HAP-1 (cell line): ENCODE measurements around the gene CDS2.

Source experiments
- DNase-seq, 2 experiments: peaks; one replicate each; pipeline ENCODE4 v3.0.0-alpha.2; 2016 to 2020; ENCODE audit warnings: low spot score in 2 of 2
- H3K27me3 ChIP-seq: fragments of 250-450 bp; sonication (Bioruptor Pico); 2 replicates; pipeline ENCODE4 v1.5.1; 2020; ENCODE audit warnings: low read depth, mild to moderate bottlenecking, moderate library complexity
- H3K36me3 ChIP-seq: fragments of 250-450 bp; sonication (Bioruptor Pico); replicated peaks from 2 replicates; pipeline ENCODE4 v1.5.1; 2020; ENCODE audit warnings: mild to moderate bottlenecking
- H3K4me1 ChIP-seq: fragments of 250-450 bp; sonication (Bioruptor Pico); 2 replicates; pipeline ENCODE4 v1.5.1; 2020; ENCODE audit warnings: mild to moderate bottlenecking
- H3K4me3 ChIP-seq: fragments of 250-450 bp; sonication (Bioruptor Pico); 2 replicates; pipeline ENCODE4 v1.5.1; 2020; ENCODE audit warnings: mild to moderate bottlenecking, moderate library complexity
- H3K9me3 ChIP-seq: fragments of 250-450 bp; sonication (Bioruptor Pico); 2 replicates; pipeline ENCODE4 v1.5.1; 2020; ENCODE audit warnings: mild to moderate bottlenecking, moderate library complexity
- in situ Hi-C: fragments of 300-500 bp; cut with MboI; formaldehyde crosslinking; loops from 3 replicates; pipeline ENCODE4 v1.14.3; 2020; ENCODE audit warnings: low sequenced_read_pairs, inconsistent platforms, mixed read lengths

The CDS2 gene

DNA sequence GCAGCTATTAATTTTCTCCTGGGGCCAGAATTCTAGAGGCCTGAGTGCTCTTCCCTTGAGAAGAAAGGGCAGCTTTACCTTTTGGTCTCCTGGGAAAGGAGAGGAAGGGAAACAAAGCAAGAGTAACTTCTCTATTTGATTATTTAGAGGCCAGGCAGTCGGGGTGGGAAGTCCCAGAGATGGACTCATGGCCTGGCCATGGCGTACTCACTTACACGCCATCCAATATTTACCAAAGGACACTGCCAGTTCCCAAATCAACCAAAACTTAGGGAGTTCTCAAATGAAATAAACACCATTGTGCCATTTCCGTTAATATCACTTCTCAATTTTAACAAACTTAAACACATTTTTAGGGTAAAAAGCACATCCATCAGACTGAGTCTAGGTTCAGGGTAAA is 76.6 kb downstream of the CDS2 start:
- no peaks in the 10 kb centered on the region for H3K36me3 ChIP-seq
- DNase-seq = no peak
- in situ Hi-C loops = no loop called here

DNA sequence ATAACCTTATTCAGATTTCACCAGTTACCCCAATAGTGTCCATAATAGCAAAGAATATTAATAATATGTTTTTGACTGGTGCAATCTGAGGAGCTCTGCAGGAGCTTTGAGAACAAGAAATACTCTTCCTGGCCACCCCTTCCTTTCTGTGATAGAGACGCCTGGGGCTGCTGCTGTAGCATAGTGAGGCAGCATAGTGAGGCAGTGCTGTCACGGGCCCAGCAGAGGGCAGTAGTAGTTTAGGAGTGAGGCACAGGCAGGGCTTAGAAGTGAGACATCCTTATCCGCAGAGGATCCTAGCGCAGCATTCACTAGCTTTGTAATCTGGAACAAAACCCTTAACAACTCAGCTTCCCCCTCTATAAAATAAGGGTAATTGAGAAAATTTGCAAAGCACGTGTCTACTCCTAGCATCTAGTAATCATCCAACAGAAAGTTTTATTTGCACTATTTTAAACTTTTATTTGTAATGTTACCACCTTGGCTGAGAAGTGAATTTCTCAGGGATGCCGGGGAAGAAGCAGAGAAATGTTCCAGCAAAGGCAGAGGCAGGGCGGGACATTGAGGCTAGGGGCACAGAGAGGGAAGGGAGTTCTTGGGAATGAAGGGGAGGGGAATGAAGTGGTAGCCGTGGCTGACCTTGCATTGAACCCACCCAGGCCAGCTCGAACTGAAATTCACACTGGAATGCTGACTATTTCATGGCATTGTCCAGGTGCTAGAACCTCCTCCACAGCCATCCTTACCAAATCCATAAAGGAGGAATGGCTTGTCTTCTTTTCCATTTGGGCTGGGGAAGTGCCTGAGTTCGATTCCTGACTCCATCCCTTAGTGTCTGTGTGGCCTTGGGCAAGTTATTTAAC is 78.8 kb downstream of the CDS2 start:
- in situ Hi-C loops = no loop called here
- peak; percentile 66 to 86 for DNase-seq
- H3K9me3 ChIP-seq = no peaks in the 10 kb centered on the region

More for the DNA sequence above, 76.6 kb downstream of the CDS2 start:
- Histone ChIP-seq H3K4me1 (0 out of 2 replicates have a peak, but pooled peaks cover 2% of the 10 kb centered on the region), H3K4me3 (no peak overlapping the region), H3K9me3 (no peaks in the 10 kb centered on the region), H3K27me3 (no peaks in the 10 kb centered on the region)

DNA sequence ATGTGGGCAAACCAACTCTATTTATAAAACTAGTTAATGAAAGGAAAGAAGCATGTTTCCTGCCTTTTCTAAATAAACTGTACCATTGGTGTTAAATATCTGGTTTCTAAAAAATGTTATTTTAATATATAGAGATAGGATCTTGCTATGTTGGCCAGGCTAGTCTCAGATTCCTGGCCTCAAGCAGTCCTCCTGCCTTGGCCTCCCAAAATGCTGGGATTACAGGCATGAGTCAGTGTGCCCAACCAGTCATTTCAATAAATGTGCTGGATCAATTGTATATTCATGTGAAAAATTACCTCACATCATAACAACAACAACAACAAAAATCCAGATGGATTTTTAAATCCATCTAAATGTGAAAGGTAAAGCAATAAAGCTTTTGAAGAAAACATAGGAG is 80.3 kb downstream of the CDS2 start:
- Histone ChIP-seq H3K4me3 (no peak overlapping the region), H3K9me3 (no peaks in the 10 kb centered on the region), H3K27me3 (no peaks in the 10 kb centered on the region), H3K4me1 (0 out of 2 replicates have a peak, but pooled peaks cover 2% of the 10 kb centered on the region), H3K36me3 (no peaks in the 10 kb centered on the region)
- in situ Hi-C loops = no loop called here
- no peak for DNase-seq

More for the DNA sequence above, 78.8 kb downstream of the CDS2 start:
- Histone ChIP-seq H3K4me3 (no peak overlapping the region), H3K4me1 (0 out of 2 replicates have a peak, but pooled peaks cover 2% of the 10 kb centered on the region), H3K27me3 (no peaks in the 10 kb centered on the region), H3K36me3 (no peaks in the 10 kb centered on the region)

DNA sequence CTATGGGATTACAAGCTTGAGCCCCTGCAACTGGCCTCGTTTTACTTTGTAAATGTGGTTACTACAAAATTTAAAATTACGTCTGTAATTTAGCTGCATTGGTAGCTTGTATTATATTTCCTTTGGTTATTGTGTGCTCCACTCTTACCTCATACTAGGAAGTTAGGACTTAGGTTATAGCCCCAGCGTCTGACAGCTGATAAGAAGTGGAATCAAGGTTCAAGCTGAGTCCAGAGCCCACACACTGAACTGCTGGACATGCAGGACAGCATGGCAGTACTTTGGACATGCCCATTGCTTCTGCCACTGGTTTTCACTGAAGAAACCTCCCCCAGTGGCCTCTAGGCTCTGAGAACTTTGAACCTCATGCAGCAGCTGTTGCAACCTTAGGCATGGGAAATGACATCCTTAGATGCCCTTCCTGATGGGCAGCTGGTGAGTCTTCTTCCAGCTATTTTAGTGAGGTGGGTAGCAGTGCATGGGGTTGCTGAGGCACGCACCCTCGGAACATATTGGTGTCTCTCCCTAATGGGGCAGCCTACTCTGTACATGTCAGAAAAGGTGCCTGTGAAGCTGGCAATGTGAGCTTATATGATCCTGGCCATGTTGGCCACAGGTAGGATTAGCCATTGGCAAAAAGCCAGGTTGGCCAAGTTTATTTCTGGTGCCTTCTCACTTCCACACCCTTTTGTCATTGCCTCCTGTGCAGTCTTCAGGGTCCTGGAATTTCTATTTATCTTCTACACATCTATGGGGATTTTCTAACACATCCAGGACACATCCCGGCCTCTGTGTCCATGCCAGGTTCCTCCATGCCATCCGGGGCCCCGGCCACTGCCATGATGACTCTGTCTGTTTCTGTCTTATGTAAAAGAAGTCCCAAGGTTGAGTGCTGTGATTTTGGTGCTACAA is 85.3 kb downstream of the CDS2 start:
- no peaks in the 10 kb centered on the region for H3K9me3 ChIP-seq
- H3K27me3 ChIP-seq = no peaks in the 10 kb centered on the region
- H3K36me3 ChIP-seq = no peaks in the 10 kb centered on the region
- H3K4me1 ChIP-seq = no peaks in the 10 kb centered on the region
- in situ Hi-C loops = no loop called here
- H3K4me3 ChIP-seq = no peak overlapping the region
- no peak for DNase-seq

DNA sequence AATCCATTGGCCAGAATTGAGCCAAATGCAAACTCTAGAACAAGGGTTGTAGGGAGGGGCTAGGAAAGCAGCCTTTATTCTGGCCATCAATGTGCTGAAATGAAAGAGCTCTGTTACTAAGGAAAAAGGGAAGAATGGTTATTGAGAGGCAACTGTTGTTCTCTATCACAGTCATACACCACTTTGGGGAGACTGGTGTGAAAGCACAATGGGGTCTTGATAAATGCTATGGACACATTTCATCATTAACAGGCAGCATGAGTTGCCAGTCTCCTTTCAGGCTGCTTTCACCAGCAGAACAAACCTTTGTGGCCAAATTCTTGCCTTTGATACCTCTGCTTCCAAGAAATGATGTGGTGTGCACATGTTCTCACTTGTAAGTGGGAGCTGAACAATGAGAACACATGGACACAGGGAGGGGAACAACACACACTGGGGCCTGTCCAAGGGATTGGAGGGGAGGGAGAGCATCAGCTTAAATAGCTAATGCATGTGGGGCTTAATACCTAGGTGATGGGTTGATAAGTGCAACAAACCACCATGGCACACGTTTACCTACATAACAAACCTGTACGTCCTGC is 86.2 kb downstream of the CDS2 start:
- no peak for DNase-seq
- H3K4me1 ChIP-seq = no peaks in the 10 kb centered on the region
- no peaks in the 10 kb centered on the region for H3K9me3 ChIP-seq
- no peaks in the 10 kb centered on the region for H3K27me3 ChIP-seq
- no peaks in the 10 kb centered on the region for H3K36me3 ChIP-seq
- H3K4me3 ChIP-seq = no peak overlapping the region
- in situ Hi-C loops = no loop called here

DNA sequence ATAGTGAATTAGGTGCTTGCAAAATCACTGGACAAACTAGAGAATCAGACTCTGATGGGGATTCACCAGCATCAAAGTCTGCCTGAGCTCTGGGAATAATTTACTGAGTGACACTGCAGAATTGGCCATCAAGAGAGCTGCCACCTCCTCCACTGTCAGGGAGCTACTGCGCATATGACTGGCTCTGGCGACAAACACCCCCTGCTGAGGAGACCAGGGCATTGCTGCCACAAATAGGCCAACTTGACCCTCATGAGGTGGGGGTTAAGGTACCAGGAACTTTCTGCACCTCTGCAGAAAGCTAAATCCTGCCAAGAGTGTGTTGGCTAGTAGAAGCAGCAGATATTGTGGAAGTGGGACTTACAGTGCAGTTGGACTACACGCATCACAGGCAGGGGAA is 88.0 kb downstream of the CDS2 start:
- no peak for DNase-seq
- Histone ChIP-seq H3K4me3 (no peak overlapping the region), H3K9me3 (no peaks in the 10 kb centered on the region), H3K36me3 (no peaks in the 10 kb centered on the region), H3K27me3 (no peaks in the 10 kb centered on the region), H3K4me1 (no peaks in the 10 kb centered on the region)
- in situ Hi-C loops = no loop called here

DNA sequence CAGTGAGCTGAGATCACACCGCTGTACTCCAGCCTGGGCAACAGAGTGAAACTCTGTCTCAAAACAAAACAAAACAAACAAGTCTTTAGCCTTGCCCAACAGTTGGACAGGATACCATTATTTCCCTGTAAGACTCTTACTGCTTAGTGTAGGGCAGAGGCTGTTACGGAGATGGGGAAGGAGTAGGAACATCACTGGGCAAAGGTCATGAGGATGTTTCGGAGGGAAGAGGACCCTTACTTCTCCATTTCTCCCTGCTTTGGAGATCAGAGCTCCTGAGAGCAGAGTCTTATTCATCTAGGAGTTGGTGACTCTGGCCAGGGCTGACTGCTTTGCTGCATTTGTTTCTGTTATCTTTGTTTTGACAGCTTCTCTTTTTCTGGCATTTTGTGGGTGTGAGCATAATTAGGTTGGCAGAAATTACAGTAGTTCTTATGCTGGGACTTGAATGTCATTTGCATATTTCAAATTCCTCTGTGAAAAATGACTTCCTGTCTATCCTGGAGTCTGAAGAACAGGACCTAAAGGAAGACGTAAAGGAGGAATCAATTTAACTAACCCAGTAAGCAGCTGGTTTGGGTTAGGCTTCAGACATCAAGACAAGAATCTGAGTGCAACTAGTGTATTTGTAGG is 89.0 kb downstream of the CDS2 start:
- in situ Hi-C loops = no loop called here
- no peak for DNase-seq
- no peaks in the 10 kb centered on the region for H3K27me3 ChIP-seq
- H3K4me3 ChIP-seq = no peak overlapping the region
- H3K9me3 ChIP-seq = no peaks in the 10 kb centered on the region
- H3K36me3 ChIP-seq = no peaks in the 10 kb centered on the region
- H3K4me1 ChIP-seq = no peaks in the 10 kb centered on the region

DNA sequence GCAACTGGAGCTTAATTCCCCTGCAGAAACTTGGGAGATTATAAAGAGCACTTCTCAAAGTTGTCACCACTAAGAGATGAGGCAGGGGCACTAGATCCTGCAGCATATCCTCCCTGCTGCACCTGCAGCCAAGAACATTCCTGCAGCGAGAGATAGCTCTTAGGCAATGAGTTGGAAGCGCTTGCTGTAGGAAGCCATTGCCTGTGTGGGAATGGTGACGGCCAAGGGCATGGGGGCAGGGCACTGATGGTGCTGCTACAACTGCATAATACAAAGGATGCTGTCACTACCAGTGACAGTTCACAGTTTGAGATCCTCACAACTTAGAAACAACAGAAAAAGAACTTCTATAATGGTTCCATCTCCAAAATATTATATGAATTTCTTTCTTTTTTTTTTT is 89.9 kb downstream of the CDS2 start:
- Histone ChIP-seq H3K4me1 (no peaks in the 10 kb centered on the region), H3K36me3 (no peaks in the 10 kb centered on the region), H3K27me3 (no peaks in the 10 kb centered on the region), H3K9me3 (no peaks in the 10 kb centered on the region), H3K4me3 (no peak overlapping the region)
- in situ Hi-C loops = no loop called here
- DNase-seq = no peak

DNA sequence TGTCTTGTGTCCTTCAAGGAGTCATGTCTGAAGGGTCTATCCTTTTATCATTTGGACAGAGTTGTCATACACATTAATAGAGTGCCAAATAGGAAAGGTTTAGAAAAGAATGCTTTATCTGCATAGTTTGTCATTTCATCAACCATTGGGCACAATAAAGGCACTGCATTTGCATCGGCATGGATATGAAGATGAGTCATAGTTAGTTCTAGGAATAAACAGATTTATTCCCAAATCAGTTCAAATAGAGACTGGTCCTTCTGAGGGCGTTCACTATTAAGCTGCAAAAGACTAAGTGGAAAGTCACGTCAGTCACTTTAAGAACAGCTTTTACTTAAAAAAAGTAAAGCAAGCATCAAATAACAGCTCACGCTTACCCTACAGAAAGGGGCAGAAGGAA is 90.8 kb downstream of the CDS2 start:
- no peaks in the 10 kb centered on the region for H3K36me3 ChIP-seq
- H3K4me1 ChIP-seq = no peaks in the 10 kb centered on the region
- in situ Hi-C loops = no loop called here
- no peak overlapping the region for H3K4me3 ChIP-seq
- H3K27me3 ChIP-seq = no peaks in the 10 kb centered on the region
- H3K9me3 ChIP-seq = no peaks in the 10 kb centered on the region
- no peak for DNase-seq

DNA sequence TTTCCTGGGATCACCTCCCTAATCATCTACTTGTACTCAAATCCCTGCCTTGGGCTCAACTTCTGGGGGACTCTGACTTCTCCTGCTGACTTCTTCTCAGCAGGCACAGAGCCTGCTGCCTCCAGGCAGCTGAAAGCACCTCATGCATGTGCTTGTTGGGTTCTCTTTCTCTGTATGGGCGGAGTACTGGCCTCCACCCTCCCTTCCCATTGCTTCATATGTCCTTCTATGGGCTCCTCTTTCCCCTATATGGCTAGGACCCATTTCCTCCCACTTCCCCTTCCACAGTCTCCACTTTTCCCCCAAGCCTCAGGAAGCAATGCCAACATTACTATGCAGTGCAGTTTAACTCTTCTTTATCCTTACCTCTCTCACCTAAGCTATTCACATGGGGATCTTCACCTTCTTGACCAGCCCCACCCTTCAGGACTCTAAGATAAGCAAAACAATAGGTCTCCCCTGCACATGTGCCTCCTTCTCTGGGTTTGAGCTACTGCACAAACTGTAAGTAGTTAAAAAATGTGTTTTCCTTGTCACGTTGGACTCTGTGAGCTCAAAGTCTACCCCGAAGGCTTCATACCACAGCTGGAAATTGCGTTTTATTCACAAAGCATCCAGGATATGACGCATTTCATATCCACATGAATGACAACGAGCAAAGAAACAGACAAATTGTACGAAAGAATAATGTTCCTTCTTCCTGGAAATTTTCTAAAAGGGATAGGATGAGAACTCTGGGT is 93.7 kb downstream of the CDS2 start:
- no peaks in the 10 kb centered on the region for H3K36me3 ChIP-seq
- H3K4me3 ChIP-seq = no peak overlapping the region
- H3K27me3 ChIP-seq = peaks cover 4% of the 10 kb centered on the region
- no peaks in the 10 kb centered on the region for H3K9me3 ChIP-seq
- no peak for DNase-seq
- in situ Hi-C loops = no loop called here
- H3K4me1 ChIP-seq = no peaks in the 10 kb centered on the region

DNA sequence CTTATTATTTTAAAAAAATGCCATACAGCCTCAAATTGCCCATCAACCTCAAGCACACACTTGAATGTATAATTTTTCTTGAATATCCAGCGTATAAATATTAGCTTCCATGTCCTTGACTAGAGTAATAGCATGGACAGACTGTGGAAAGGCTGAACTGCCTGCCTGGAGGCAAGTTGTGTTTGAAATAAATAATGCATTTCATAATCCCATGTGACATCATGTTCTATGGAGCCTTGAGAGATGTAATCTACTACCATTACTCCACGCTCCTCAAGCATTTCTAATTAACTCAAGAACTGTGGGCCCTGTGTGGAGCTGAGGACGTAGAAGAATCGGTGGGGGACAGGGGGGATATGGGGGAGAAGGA is 94.2 kb downstream of the CDS2 start:
- Histone ChIP-seq H3K9me3 (no peaks in the 10 kb centered on the region), H3K4me1 (no peaks in the 10 kb centered on the region), H3K36me3 (no peaks in the 10 kb centered on the region), H3K4me3 (no peak overlapping the region), H3K27me3 (peaks cover 4% of the 10 kb centered on the region)
- DNase-seq = no peak
- in situ Hi-C loops = no loop called here

DNA sequence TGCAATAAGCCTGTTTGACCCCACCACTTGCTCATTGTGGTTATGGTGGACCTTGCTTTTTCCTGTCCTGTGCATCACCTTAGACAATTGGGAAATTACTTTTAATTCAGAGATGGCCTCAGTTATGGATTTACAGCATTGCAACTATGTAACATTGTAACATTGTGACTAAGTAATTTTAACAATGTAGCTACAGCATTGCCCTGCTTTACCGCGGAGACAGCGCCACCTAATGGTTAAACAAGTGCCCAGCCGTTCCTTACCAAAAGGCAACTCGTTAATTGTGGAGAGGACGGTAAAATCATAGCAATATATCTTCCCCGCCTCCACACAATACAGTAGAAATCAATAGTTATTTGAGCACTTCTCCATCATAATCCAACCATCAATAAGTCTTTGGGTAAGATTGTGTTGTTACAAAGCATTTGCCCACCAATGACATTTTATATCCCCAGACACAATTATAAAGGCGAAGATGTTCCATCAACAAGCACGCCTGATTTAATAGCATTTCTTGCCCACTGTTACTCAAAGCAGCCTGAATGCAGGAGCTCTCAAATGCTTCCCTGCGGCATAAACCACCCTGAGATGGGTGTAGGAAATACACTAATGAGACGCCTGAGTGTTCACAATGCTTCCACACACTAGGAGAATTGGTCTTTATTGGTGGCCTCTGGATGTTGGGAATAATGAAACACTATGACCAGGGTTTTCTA is 96.3 kb downstream of the CDS2 start:
- Histone ChIP-seq H3K9me3 (0 out of 2 replicates have a peak, but pooled peaks cover 2% of the 10 kb centered on the region), H3K27me3 (peaks cover 4% of the 10 kb centered on the region), H3K36me3 (no peaks in the 10 kb centered on the region), H3K4me3 (no peak overlapping the region), H3K4me1 (no peaks in the 10 kb centered on the region)
- peak; percentile 41 to 78 for DNase-seq
- in situ Hi-C loops = no loop called here
